GM21619 (cell line): ENCODE results near the gene ANKRD44.
"Not testable (repeated sequence)": the region's sequence is repeated elsewhere in the genome, so short reads cannot be mapped to it uniquely, and the experiment has no call there.

ENCODE experiments used
- ATAC-seq: cut with Tn5 transposase; IDR thresholded peaks from one replicate; pipeline ENCODE4 v1.9.1; 2021; ENCODE audit not compliant: unreplicated experiment

ANKRD44 gene

DNA sequence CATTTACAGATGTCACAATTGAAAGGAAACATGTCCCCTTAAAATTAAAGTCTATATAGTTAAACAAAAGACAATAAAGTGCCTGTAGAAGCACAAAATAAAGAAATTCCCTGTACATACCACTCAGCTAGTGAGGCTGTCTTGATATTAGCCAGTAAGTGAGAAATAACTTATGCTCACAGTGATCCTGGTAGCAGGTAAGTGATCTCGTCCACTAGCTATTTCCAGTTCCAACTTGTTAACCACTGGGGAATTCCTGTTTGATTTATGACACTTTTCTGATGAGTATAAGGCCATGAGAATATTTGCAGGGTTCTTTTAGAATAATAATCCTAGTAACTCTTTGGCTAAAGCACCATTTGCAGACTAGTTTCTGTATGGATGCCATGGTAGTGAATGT lies 256.1 kb downstream of the ANKRD44 start:
- ATAC-seq: no peak

DNA sequence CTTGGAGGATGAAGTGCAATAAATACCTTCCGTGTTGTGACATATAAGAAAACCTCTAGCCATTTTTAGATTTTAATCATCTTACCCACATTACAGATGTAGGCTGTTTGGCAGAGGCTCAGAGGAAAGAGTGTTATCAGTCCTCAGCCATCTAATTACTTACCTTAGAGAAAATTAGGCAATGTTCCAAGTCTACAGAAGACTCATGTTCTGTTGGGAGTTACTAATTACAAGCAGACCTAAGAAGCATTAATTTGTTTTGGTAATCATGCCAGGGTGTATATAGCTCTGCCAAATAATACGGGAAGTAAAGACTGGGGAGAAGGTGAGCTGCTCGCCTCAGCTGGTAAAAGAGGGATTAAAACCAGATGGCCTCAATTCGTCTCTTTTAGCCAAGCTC lies 258.2 kb downstream of the ANKRD44 start:
- no peak for ATAC-seq

DNA sequence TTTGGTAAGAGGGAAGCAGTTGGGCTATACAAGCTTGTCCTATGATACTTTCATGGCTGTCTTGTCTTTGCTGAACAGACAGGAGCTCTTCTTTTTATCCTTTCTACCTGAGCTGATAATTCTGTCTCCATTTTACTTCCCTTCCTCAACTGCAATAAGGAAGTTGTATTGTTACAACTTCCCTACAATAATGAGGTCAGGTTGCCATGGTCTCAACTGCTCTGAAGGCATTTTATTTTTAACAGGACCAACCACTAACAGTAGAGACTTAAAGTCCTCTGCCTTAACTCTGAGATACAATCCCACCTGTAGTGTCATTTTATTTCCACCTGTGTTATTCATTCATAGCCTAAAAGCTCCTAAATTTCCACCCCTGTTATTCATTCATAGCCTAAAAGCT lies 265.5 kb downstream of the ANKRD44 start:
- ATAC-seq: no peak

DNA sequence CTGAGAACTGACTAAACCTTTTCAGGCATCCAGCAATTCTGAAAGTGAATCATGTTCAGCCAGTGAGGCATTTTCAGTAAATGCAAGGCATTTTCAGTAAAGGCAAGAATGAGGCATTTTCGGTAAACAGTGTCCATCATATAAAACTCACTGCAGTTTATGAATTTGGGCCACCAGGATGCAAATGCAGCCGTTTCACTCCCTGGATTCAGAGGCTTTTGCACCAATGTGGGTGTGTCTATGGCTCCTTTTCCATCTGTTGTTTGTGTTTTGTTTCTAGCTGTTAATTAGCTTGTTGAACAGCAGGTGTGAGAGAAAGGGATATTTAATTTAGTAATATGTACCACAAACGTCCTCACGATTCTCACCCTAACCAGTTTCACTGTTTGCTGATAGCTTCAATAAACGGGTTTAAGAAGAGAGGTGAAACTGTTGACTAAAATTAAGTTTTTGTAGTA lies 267.8 kb downstream of the ANKRD44 start:
- ATAC-seq: no peak

DNA sequence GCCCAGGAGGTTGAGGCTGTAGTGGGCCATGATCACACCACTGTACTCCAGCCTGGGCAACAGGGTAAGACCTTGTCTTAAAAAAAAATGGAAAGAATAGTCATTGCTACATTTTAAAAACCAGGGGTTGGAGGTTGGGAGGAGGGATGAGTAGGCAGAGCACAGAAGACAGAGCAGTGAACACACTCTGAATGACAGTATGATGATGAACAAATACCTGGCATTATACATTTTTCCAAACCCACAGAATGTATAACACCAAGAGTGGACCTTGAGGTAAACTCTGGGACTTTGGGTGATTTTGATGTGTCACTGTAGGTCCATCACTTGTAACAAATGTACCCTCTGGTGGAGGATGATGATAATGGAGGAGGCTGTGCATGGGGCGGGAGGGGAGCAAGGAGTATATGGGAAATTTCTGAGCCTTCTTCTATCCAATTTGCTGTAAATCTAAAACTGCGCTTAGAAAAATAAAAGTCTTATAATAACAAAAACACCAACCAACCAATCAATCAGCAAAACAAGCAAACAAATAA lies 272.6 kb downstream of the ANKRD44 start:
- no peak for ATAC-seq

DNA sequence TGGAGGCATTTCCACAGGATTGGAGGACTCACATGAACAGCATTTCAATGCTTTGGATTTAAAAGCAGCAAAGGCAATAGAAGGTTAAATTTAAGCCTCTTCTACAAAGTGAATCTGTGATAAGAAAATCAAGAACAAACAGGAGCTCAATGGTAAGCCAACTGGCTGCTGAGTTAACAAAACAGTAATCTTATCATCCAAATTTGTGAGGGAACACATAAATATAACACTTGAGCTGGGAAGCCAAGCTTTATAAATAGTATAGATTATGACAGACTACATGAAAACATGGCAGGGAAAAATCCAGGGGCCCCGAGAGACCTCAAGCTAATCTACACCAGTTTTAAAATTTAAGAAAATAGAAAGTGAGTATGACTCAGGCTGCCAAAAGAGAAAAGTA lies 275.6 kb downstream of the ANKRD44 start:
- no peak for ATAC-seq

DNA sequence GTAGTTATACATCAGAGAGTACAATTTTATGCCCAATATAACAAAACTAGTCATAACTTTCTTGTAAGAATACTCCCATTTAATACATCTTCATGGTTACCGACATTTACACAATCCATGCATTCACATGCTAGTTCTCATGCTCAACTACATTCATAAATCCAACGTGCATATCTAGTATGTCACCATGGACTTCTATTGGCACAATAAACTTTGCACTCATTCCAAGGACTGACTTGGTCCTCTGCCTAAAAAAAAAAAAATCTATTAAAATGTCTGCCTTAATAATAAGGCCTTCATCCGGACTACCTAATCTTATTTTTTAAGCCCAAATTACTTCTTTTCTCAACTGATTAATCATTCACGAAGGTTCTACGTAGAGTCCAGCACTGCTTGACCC lies 276.3 kb downstream of the ANKRD44 start:
- ATAC-seq: no peak

DNA sequence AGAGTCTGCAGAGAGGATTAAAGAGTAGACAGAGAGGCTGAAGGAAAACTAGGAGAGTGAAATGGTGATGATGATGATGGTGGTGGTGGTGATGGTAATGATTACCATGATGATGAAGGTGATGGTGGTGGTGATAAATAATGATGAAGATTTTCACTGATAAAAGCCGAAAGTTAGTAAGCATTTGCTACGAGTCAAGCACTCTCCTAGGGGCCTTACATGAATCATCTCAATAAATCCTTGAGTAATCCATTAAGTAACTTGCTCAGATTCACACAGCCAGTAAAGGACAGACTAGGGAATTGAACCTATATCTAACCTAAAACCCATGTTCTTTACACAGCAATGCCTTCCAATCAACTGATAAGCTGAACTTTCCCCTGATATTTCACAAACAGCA lies 277.4 kb downstream of the ANKRD44 start:
- ATAC-seq: no peak

DNA sequence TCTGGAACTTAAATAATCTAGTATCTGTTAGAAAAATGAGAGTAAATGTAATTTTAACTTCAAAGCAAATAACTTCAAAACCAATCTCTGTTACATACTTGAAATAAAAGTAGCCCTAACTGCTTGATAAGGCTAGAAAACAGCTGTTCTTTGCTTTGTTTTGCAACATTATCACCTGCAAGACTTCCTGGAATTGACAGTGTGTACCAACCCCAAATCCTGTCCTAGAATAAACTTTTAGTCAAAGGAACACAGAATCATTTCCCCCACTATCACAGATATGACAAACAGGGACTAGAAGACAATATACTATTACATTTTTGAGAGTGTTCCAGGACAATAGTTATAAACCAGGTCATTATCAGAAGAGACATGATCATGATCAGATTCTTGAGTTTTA lies 278.8 kb downstream of the ANKRD44 start:
- ATAC-seq: no peak

DNA sequence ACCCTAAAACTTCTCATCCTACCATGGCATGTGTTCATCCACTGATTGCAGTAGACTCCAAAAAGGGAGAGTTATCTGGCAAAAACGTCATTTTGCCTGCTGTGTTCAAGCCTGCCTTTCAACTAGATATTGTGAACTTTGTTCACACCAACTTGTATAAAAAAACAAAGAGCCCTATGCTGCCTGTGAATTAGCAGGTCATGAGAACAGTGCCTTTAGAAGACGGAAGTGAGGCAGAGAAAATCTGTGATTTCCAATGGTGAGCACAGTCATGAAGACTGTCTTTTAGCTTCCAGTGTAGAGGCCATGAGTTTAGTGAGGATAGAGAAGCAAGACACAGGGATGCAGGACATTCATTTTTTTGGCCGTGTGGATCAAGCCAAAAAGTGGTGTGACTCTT lies 280.5 kb downstream of the ANKRD44 start:
- ATAC-seq: no peak

DNA sequence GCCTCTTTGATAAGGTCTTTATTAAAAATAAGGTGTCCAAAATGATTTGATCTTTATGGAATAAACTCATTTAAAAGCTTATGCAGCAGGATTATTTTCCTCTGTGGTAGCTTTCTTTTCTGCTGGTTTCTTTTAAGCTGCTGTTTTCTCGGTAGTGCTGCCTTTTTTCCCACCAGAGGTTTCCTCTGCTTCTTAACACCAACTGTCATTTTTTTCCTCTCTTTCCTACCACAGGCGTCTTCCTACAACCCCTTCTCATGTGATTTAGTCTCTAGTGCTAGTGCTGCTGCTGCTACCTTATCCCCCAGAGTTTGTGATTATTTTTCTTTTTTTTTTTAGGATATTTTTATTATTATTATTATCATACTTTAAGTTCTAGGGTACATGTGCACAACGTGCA lies 281.9 kb downstream of the ANKRD44 start:
- no peak for ATAC-seq

DNA sequence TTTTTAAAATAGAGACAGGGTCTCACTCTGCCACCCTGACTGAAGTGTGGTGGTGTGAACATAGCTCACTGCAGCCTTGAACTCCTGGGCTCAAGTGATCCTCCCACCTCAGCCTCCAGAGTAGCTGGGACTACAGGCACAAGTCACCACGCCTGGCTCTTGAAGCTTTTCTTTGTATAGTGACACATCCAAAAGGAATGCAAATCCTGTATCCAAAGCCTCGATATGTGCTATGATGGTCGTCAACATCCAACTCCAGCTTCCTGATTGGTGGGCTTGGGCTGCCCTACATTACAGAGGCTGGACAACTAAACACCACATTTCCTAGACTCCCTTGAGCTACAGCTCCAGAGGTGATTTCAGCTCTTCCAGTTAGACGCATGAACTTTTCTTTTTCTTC lies 282.4 kb downstream of the ANKRD44 start:
- no peak for ATAC-seq

DNA sequence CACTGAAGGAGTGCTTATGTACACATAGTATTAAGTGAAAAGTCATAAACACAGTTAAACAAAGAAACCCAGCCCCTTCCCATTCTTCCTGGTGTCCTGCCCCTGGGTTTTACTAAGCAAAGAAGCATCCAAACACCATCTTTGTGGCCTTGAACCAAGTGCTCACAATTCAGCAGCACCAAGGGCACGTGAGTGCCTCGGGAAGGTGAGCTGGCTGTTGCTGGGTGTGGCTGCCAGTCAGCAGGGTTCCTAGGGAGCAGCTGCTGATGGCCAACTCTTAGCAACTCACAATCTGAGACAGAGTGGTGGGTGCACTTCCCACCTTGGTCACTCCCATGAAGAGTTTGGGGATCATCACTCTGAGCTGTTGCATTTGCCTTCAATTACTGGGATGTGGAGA lies 286.4 kb downstream of the ANKRD44 start:
- no peak for ATAC-seq

DNA sequence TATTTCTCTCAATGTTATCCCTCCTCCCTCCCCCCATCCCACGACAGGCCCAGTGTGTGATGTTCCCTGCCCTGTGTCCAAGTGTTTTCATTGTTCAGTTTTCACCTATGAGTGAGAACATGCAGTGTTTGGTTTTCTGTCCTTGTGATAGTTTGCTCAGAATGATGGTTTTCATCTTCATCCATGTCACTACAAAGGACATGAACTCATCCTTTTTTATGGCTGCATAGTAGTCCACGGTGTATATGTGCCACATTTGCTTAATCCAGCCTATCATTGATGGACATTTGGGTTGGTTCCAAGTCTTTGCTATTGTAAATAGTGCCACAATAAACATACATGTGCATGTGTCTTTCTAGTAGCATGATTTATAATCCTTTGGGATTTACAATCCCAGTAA lies 289.7 kb downstream of the ANKRD44 start:
- not testable (repeated sequence) for ATAC-seq

DNA sequence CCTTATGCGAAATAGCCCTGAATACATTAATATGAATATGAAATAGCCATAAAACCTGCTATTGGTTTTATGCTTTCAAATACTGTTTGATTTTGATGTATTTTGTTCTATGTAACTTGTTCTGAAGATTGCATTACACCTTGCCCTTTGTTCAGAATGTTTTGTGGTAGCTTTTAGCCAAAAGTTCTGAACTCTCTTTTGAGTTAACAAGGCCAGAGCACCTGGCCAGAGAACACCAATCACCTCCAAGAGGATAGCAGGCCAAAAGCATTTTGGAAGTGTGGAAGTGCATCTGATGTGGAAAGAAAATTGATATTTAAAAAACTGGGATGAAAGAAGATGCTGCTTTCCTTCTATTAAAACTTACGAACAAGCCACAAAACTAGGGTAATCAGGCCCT lies 297.5 kb downstream of the ANKRD44 start:
- ATAC-seq: no peak

DNA sequence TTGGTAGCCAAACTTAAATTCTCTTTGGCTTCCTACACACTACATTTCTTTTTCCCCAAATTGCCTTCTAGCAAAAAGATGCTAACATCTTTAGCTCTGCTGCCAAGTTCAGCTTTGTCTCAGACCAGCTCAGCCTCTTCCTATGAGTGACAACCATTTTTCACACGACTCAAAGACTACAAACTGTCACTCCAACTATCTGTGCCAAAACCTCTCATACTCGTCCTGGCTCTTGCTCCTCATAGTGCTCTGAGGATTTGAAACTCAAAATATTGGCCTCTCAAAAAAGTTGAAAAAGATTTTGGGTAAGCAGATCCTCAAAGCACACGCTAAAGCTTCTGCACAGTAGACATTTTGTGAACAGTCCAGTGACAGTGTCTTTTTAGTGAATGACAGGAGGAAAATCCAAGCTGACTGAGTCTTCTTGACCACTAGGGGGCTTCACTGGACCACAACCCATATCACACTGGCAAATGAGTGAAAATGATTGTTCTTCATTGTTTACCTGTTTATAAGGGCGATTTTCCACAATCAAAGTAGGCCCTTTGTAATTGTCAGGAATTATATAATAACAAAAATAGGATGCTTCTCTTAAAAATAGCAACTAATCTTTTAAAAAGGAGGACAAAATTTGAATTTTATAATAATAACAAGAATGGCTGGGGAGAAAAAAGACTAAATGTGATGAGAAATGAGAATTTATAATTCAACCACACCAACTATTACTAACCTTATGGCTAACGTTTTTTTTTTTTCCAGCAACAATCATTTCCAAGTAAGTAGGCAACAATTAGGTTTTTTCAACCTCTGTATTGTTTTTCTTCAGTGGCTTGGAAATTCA lies 298.6 kb downstream of the ANKRD44 start:
- ATAC-seq: peak; percentile 71

DNA sequence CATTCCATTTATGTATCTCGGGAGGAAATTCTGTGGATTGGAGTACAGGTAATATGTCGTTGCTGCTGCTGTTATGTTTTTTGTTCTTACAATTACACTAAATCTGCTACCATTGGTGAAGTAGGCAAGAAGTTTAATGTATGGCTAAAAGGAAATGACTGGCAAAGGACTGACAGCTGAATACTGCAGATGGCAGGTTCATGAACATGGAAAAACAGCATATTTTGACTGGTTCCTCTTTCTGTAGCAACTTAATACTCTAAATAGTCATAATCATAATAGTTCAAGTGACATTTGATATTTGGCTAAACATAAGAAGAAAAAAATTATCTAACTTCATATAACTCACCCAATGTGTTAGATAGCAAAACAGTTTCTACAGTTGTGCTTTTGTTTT lies 299.6 kb downstream of the ANKRD44 start:
- ATAC-seq: no peak

DNA sequence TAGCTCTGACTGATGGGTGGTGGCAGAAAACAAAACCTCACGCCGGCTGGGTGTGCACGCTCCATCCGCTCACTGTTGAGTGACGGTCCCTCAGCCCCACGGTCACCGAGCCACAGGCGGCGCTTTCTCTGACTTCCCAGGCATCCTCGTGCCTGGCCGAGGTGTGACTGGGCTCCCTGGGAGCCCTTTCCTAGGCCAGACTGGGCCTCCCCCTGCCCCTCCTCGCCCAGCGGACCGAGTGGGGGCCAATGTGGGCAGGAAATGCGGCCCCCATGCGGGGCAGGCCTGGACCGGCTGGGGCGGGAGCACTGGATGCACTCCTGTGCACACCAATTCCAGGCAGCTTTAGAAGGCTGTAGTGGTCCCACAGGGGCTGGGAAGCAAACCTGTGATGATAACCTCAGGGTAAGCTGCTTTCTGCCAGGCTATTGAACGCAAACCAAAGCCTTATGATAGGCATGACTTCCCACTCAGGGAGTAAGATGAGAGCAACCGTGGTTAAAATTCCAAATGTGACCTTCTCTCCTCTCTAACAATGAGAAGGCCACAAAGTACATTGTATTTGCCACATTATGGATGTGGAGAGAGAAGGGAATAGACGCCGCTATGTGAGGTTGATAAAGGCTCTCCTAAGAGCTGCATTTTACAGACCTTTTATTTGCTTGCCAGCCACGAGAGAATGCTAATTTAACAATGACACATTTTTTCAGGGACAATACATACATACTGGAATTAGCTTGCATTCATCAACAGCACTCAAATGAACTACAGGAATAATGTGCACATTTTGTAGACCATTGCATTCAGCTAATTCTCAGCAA lies 300.2 kb downstream of the ANKRD44 start:
- ATAC-seq: no peak

DNA sequence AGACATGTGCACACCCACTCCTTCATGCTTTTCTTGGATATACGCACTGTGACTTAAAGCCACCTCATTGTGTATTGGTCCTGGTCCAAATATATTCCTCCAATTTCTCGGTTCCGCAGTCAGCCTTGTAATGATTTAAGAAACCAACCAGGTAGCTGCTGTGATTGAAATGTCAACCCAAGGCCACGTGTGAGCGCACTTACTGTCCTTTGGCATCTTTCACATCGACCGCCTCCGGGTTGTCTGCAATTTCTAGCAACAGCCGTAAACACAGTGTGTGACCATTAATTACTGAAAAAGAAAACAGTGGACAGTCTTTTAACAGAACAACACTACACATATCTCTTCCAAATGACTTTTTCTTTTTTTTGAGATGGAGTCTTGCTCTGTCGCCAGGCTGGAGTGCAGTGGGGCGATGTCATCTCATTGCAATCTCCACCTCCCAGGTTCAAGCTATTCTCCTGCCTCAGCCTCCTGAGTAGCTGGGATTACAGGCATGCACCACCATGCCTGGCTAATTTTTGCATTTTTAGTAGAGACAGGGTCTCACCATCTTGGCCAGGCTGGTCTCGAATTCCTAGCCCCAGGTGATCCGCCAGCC lies 301.7 kb downstream of the ANKRD44 start:
- ATAC-seq: not testable (repeated sequence)

DNA sequence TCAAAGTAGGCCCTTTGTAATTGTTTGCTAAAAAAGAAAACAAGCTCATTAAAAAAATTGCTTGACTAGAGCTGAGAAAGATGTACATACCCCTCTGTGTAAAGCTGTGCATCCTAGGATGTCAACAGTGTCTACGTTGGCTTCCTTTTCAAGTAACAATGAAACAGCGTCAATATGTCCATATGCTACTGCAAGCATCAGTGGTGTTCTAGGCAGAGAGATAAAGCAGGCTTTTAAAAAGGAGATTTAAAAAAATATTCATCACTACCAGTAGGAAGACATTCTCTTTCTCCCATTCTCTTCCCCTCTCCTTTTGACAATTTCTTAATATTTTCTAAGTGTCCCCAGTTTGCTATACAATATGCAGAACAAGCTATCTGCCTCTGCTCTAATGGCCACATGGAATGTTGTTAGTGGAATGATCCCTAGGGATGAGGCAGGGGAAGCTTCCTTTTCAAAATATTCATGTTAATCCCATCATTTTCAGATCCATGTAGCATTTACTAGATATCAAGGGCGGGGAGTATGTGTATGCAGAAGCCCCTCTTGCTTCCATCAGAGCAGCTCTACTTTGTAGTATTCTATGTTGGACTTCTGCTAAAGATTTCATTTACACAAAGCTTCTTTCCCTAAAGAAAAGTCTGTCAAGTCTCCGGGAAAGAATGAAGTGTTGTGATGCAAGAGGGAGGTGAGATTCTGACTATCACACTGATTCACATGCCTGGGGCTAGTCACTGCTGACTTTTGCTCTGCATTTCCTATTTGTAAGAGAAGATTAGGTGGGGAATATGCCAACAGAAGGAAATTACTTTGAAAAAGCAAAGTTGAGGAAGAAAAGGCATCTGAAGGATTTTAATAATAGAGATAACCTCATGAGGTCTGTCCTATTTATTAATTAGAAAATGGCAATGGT lies 302.6 kb downstream of the ANKRD44 start:
- ATAC-seq: no peak

DNA sequence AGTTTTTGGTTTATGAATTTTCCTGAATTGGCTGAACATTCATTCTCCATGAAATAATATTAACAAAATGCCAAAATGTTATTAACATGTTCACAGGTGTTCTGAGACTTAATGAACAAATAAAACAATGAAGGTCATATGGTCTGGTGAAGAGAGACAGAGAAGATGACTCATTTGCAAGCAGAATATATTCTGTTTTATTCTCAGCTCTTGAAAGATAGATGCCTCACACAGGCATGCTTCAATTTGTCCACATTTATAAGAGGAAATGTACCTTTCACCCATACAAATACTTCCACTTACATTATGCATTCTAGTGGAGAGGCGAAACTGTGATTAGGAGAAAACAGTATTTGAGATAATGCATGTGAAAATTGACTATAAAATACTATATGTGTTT lies 308.7 kb downstream of the ANKRD44 start:
- no peak for ATAC-seq
